Hepatocyte (in vitro differentiated cells): ENCODE data around the gene MVB12B. TPM values are rescaled to one million over a fixed set of nuclear protein-coding genes. Genes with fewer than 3 reads are reported as not detected.

Source experiments
- DNase-seq: peaks from one replicate; pipeline ENCODE4 v3.0.0-alpha.2; 2016; ENCODE audit warnings: low spot score
- H2AFZ ChIP-seq: fragments of 200-600 bp; sonication (generic); 2 replicates; pipeline ENCODE4 v1.6.0; 2016; ENCODE audit warnings: antibody characterized with exemption, mild to moderate bottlenecking
- H3K27ac ChIP-seq: fragments of 200-600 bp; sonication (generic); 2 replicates; pipeline ENCODE4 v1.5.1; 2016; ENCODE audit warnings: mild to moderate bottlenecking
- H3K27me3 ChIP-seq: fragments of 200-600 bp; sonication (generic); 2 replicates; pipeline ENCODE4 v1.6.1; 2016
- H3K36me3 ChIP-seq: fragments of 200-600 bp; sonication (generic); replicated peaks from 2 replicates; pipeline ENCODE4 v1.5.1; 2016; ENCODE audit warnings: low read depth; ENCODE audit not compliant: insufficient read depth
- H3K4me1 ChIP-seq: fragments of 200-600 bp; sonication (generic); 2 replicates; pipeline ENCODE4 v1.5.1; 2016; ENCODE audit warnings: mild to moderate bottlenecking, moderate library complexity; ENCODE audit not compliant: insufficient read depth
- H3K4me2 ChIP-seq: fragments of 200-600 bp; sonication (generic); 2 replicates; pipeline ENCODE4 v1.6.0; 2016
- H3K4me3 ChIP-seq: fragments of 200-600 bp; sonication (generic); 2 replicates; pipeline ENCODE4 v1.5.1; 2016; ENCODE audit warnings: mild to moderate bottlenecking
- H3K79me2 ChIP-seq: fragments of 200-600 bp; sonication (generic); 2 replicates; pipeline ENCODE4 v1.6.0; 2017; ENCODE audit warnings: mild to moderate bottlenecking
- H3K9me2 ChIP-seq: fragments of 200-600 bp; sonication (generic); replicated peaks from 2 replicates; pipeline ENCODE4 v1.6.0; 2017; ENCODE audit warnings: mild to moderate bottlenecking; ENCODE audit not compliant: insufficient read depth
- H3K9me3 ChIP-seq: fragments of 200-600 bp; sonication (generic); 2 replicates; pipeline ENCODE4 v1.5.1; 2016; ENCODE audit warnings: low read depth, mild to moderate bottlenecking
- H4K20me1 ChIP-seq: fragments of 200-600 bp; sonication (generic); 2 replicates; pipeline ENCODE4 v1.6.0; 2016; ENCODE audit warnings: mild to moderate bottlenecking; ENCODE audit not compliant: insufficient read depth, poor library complexity, severe bottlenecking
- EZH2 ChIP-seq: fragments of 200-600 bp; sonication (generic); IDR thresholded peaks from 2 replicates; pipeline ENCODE4 v1.6.1; 2016; ENCODE audit warnings: antibody characterized with exemption, mild to moderate bottlenecking, borderline replicate concordance
- EZH2phosphoT487 ChIP-seq: fragments of 200-600 bp; sonication (generic); IDR thresholded peaks from one replicate; pipeline ENCODE4 v1.6.1; 2018; ENCODE audit warnings: antibody characterized with exemption, mild to moderate bottlenecking, low read depth, moderate library complexity; ENCODE audit not compliant: unreplicated experiment, severe bottlenecking
- WGBS: methylation state at CpG from one replicate; pipeline ENCODE4 v1.1.6; 2016; ENCODE audit warnings: low lambda C conversion rate; ENCODE audit errors: missing lambda C conversion rate; 5-methylcytosine and 5-hydroxymethylcytosine counted together
- polyA plus RNA-seq: library from polyadenylated mRNA; unstranded; fragments of >200 nt; fragmentation: Nextera tagmentation; extraction: Ambion mirVana; gene quantifications from 2 replicates; pipeline ENCODE4 v1.2.1, GENCODE V29; 2016
- total RNA-seq: library from RNA; depleted of rRNA; stranded (reverse); fragments of >200 nt; gene quantifications from 2 replicates; pipeline ENCODE4 v1.2.3, GENCODE V29; 2014
- TF ChIP-seq, protein P1 (sequence below): fragments of 200-600 bp; sonication (generic); IDR thresholded peaks from 2 replicates; pipeline ENCODE4 v1.5.1; 2016; ENCODE audit warnings: antibody characterized with exemption, mild to moderate bottlenecking; ENCODE audit not compliant: poor library complexity

The MVB12B gene
- total and polyA plus RNA-seq, 2 experiments from 2014 or later, result 11.8 to 12.1 TPM

DNA sequence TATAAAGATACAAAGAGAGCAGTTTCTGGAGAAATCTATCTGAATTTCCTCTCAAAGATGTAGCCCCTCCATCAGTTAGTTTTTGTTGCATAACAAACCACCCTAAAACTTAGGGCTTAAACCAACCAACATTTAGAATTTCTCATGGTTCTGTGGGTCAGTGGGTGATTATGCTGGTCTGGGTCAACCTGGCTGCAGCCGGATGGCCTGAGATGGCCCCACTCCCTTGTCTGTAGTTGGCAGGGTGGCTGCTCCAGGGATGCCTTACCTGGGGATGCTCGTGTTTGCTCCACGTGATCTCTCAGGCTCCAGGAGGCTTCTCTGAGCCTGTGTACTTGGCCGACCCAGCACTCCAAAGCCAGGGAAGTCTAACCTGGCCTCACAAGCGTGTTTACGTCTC, 139.3 kb downstream of the MVB12B start:
- 95% methylated on average over 6 of the region's 6 CpGs for WGBS
- Histone ChIP-seq H3K9me3 (no peaks in the 10 kb centered on the region), H3K9me2 (no peaks in the 10 kb centered on the region), H2AFZ (no peak overlapping the region), H3K27ac (no peak overlapping the region), H3K4me3 (no peak overlapping the region), H3K4me2 (no peak overlapping the region), H3K36me3 (no peaks in the 10 kb centered on the region), H4K20me1 (no peaks in the 10 kb centered on the region), H3K4me1 (no peaks in the 10 kb centered on the region), H3K27me3 (no peaks in the 10 kb centered on the region), H3K79me2 (no peaks in the 10 kb centered on the region)
- no peak for TF ChIP-seq EZH2
- TF ChIP-seq, protein P1, sequence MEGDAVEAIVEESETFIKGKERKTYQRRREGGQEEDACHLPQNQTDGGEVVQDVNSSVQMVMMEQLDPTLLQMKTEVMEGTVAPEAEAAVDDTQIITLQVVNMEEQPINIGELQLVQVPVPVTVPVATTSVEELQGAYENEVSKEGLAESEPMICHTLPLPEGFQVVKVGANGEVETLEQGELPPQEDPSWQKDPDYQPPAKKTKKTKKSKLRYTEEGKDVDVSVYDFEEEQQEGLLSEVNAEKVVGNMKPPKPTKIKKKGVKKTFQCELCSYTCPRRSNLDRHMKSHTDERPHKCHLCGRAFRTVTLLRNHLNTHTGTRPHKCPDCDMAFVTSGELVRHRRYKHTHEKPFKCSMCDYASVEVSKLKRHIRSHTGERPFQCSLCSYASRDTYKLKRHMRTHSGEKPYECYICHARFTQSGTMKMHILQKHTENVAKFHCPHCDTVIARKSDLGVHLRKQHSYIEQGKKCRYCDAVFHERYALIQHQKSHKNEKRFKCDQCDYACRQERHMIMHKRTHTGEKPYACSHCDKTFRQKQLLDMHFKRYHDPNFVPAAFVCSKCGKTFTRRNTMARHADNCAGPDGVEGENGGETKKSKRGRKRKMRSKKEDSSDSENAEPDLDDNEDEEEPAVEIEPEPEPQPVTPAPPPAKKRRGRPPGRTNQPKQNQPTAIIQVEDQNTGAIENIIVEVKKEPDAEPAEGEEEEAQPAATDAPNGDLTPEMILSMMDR, result no peak
- TF ChIP-seq EZH2phosphoT487, result no peak
- no peak for DNase-seq

GRCh38 chr9:126468141-126468825, 141.7 kb downstream of the MVB12B start:
- H3K9me3 ChIP-seq, result no peaks in the 10 kb centered on the region
- TF ChIP-seq, protein P1, result no peak
- TF ChIP-seq EZH2phosphoT487 (no peak), EZH2 (no peak)
- no peak for DNase-seq
- WGBS, result 96% methylated on average over 14 of the region's 14 CpGs
- no peak overlapping the region for H3K4me2 ChIP-seq
- H3K27me3 ChIP-seq, result no peaks in the 10 kb centered on the region
- H3K27ac ChIP-seq, result no peak overlapping the region
- H2AFZ ChIP-seq, result no peak overlapping the region
- H4K20me1 ChIP-seq, result no peaks in the 10 kb centered on the region
- no peaks in the 10 kb centered on the region for H3K4me1 ChIP-seq
- no peaks in the 10 kb centered on the region for H3K9me2 ChIP-seq
- no peaks in the 10 kb centered on the region for H3K79me2 ChIP-seq
- H3K36me3 ChIP-seq, result no peaks in the 10 kb centered on the region
- no peak overlapping the region for H3K4me3 ChIP-seq

- DNase-seq, result no peak
- no peaks in the 10 kb centered on the region for H3K9me3 ChIP-seq
- TF ChIP-seq, protein P1, result no peak
- no peak for TF ChIP-seq EZH2phosphoT487
- no peak for TF ChIP-seq EZH2
- no peaks in the 10 kb centered on the region for H3K36me3 ChIP-seq
- no peaks in the 10 kb centered on the region for H3K79me2 ChIP-seq
- WGBS, result 91% methylated on average over 12 of the region's 12 CpGs
- H2AFZ ChIP-seq, result no peak overlapping the region
- H3K27me3 ChIP-seq, result no peaks in the 10 kb centered on the region
- H3K4me3 ChIP-seq, result no peak overlapping the region
- no peak overlapping the region for H3K27ac ChIP-seq
- H3K4me2 ChIP-seq, result no peak overlapping the region
- H3K4me1 ChIP-seq, result no peaks in the 10 kb centered on the region
- H4K20me1 ChIP-seq, result no peaks in the 10 kb centered on the region
- no peaks in the 10 kb centered on the region for H3K9me2 ChIP-seq
Observed at GRCh38 chr9:126470241-126470993, 143.8 kb downstream of the MVB12B start.
